ENCODE measurements around the gene CNTNAP5. TPM values are rescaled to one million over a fixed set of nuclear protein-coding genes. Genes with fewer than 3 reads are reported as not detected.

The CNTNAP5 gene
- total and polyA plus RNA-seq, 2 donors (not counting 3 experiments of a cell fraction or from before 2014, with no cell fraction given) = not detected

DNA sequence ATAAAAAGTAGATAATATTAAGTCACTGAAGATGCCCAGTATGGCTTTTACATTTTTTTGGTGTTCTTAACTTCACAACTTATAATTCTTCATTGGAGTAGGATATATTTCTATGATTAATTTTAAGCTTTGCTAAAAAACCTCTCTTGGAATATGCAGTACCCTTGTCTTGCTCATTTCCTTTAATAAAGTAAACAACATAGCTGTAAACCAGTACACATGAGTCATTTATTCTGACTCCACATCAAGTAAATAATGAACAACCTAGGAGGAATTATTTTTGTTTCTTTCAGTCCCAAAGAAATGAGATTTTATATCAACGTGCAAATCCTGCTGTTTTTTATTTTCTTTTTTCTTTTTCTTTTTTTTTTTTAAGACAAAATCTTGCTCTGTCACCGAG is 869.1 kb downstream of the CNTNAP5 start:
- H2AFZ ChIP-seq (ENCODE audit: low read depth, low read length) = no peak overlapping the region
- peaks cover 2% of the 10 kb centered on the region for H3K9me3 ChIP-seq (replicated peaks; ENCODE audit: control insufficient read depth, insufficient read depth, low read length)
- dilution Hi-C loops (cut with MboI; ENCODE audit: extremely low pct_ligation_motif_present, low sequenced_read_pairs) = no loop called here
- no peak overlapping the region for H3K4me2 ChIP-seq (ENCODE audit: insufficient read depth, low read length)
- H3K79me2 ChIP-seq (ENCODE audit: control insufficient read depth, insufficient read depth, low read length) = no peaks in the 10 kb centered on the region
- intact Hi-C loops (cut with micrococcal nuclease) = no loop called here
- no peaks in the 10 kb centered on the region for H4K20me1 ChIP-seq (replicated peaks; ENCODE audit: control insufficient read depth, extremely low read depth, insufficient read depth, low read length)
- no peak overlapping the region for H3K9ac ChIP-seq (replicated peaks; ENCODE audit: extremely low read depth, insufficient read depth, low read length)
- H3K36me3 ChIP-seq (ENCODE audit: control insufficient read depth in 2 of 2, extremely low read depth in 1 of 2, insufficient read depth in 2 of 2, low read length in 2 of 2) = no peaks in the 10 kb centered on the region
- CTCF ChIA-PET = no interaction called here
- TF ChIP-seq EZH2 (IDR thresholded peaks at IDR 0.05; ENCODE audit: borderline replicate concordance, low read depth, low read length, severe bottlenecking) (no peak), FOS (IDR thresholded peaks at IDR 0.05; ENCODE audit: borderline replicate concordance, insufficient read depth, low read length) (no peak), JUN (IDR thresholded peaks at IDR 0.05; ENCODE audit: borderline replicate concordance, insufficient read depth, insufficient read length, low read depth) (no peak), POLR2AphosphoS5 (IDR thresholded peaks at IDR 0.05; ENCODE audit: insufficient read depth, low read depth, low read length) (no peak), MYC (IDR thresholded peaks at IDR 0.05; ENCODE audit: low read depth, low read length) (no peak), GATA2 (IDR thresholded peaks at IDR 0.05; ENCODE audit: insufficient read depth, insufficient read length, low read depth, low read length) (no peak), CTCF (IDR thresholded peaks at IDR 0.05; ENCODE audit: extremely low read depth in 1 of 2, insufficient read depth in 1 of 2, low read depth in 1 of 2, low read length in 2 of 2) (no peak), POLR2A (IDR thresholded peaks at IDR 0.05; ENCODE audit: low read depth, low read length) (no peak)
- TF ChIP-seq, protein P1, sequence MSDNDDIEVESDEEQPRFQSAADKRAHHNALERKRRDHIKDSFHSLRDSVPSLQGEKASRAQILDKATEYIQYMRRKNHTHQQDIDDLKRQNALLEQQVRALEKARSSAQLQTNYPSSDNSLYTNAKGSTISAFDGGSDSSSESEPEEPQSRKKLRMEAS (IDR thresholded peaks at IDR 0.05; ENCODE audit: insufficient read depth, insufficient read length) = no peak
- FAIRE-seq (no peak), DNase-seq (ENCODE audit: low read depth, low spot score) (no peak)
- no peaks in the 10 kb centered on the region for H3K9me1 ChIP-seq (replicated peaks; ENCODE audit: control insufficient read depth, extremely low read depth, insufficient read depth, low read length)
- H3K27ac ChIP-seq (ENCODE audit: insufficient read depth, low read depth, low read length) = no peak overlapping the region
- no TSS peak for BruUV-seq (replicated peaks)
- POLR2A ChIA-PET = no interaction called here
- H3K27me3 ChIP-seq (ENCODE audit: control insufficient read depth in 2 of 2, insufficient read depth in 2 of 2, low read length in 2 of 2) = no peaks in the 10 kb centered on the region
- no peaks in the 10 kb centered on the region for H3K4me1 ChIP-seq (ENCODE audit: control insufficient read depth, extremely low read depth, insufficient read depth, low read length)
- no peak overlapping the region for H3K4me3 ChIP-seq (replicated peaks in 1 of 3; ENCODE audit: insufficient read depth in 1 of 3, low read depth in 1 of 3, low read length in 3 of 3)

Measured in endothelial cell of umbilical vein (primary cell).